H9 (cell line): Measurements from ENCODE around the gene PLEKHO2. TPM values are rescaled to one million over a fixed set of nuclear protein-coding genes. Genes with fewer than 3 reads are reported as not detected.

Source experiments
- DNase-seq: peaks from one replicate; pipeline ENCODE4 v3.0.0-alpha.2; 2017
- H2AFZ ChIP-seq: one replicate; pipeline ENCODE4 v1.6.1; 2013; ENCODE audit warnings: mild to moderate bottlenecking, low read length, control low read depth, moderate library complexity
- H2AK5ac ChIP-seq: 2 replicates; pipeline ENCODE4 v1.6.1; 2013; ENCODE audit warnings: low read length, control low read depth, mixed read lengths; ENCODE audit not compliant: insufficient read length
- H2BK120ac ChIP-seq: one replicate; pipeline ENCODE4 v1.6.1; 2013; ENCODE audit warnings: low read depth, mild to moderate bottlenecking, low read length, control low read depth, inconsistent platforms; ENCODE audit not compliant: poor library complexity, severe bottlenecking
- H2BK12ac ChIP-seq: 2 replicates; pipeline ENCODE4 v1.6.1; 2013; ENCODE audit warnings: low read length, control low read depth, mixed read lengths, low read depth; ENCODE audit not compliant: insufficient read length
- H2BK15ac ChIP-seq: 2 replicates; pipeline ENCODE4 v1.6.1; 2013; ENCODE audit warnings: low read depth, low read length, control low read depth
- H2BK20ac ChIP-seq: one replicate; pipeline ENCODE4 v1.6.1; 2013; ENCODE audit warnings: low read depth, mild to moderate bottlenecking, low read length, control low read depth, inconsistent platforms; ENCODE audit not compliant: poor library complexity, severe bottlenecking
- H2BK5ac ChIP-seq: 2 replicates; pipeline ENCODE4 v1.6.1; 2013; ENCODE audit warnings: low read length, control low read depth, mixed read lengths; ENCODE audit not compliant: insufficient read length
- H3K14ac ChIP-seq: 2 replicates; pipeline ENCODE4 v1.6.1; 2013; ENCODE audit warnings: low read length, control low read depth; ENCODE audit not compliant: insufficient read depth
- H3K18ac ChIP-seq: 2 replicates; pipeline ENCODE4 v1.6.1; 2013; ENCODE audit warnings: low read depth, mild to moderate bottlenecking, mixed read lengths, low read length, control low read depth; ENCODE audit not compliant: insufficient read length
- H3K23ac ChIP-seq: 2 replicates; pipeline ENCODE4 v1.6.1; 2013; ENCODE audit warnings: low read length, control low read depth, mixed read lengths, low read depth; ENCODE audit not compliant: insufficient read length
- H3K23me2 ChIP-seq: 2 replicates; pipeline ENCODE4 v1.6.1; 2013; ENCODE audit warnings: low read depth, mild to moderate bottlenecking, mixed read lengths, low read length, control low read depth; ENCODE audit not compliant: insufficient read length, poor library complexity, severe bottlenecking
- H3K27ac ChIP-seq: 2 replicates; pipeline ENCODE4 v1.5.1; 2013; ENCODE audit warnings: low read length, control low read depth, mixed read lengths, low read depth; ENCODE audit not compliant: insufficient read length
- H3K27me3 ChIP-seq: 2 replicates; pipeline ENCODE4 v1.6.1; 2013; ENCODE audit warnings: low read length, control low read depth, inconsistent platforms; ENCODE audit not compliant: insufficient read depth
- H3K4ac ChIP-seq: 2 replicates; pipeline ENCODE4 v1.6.1; 2013; ENCODE audit warnings: low read depth, mild to moderate bottlenecking, control low read depth, inconsistent platforms, low read length, moderate library complexity
- H3K4me1 ChIP-seq: 2 replicates; pipeline ENCODE4 v1.6.1; 2013; ENCODE audit warnings: low read length, control low read depth, inconsistent platforms; ENCODE audit not compliant: insufficient read depth
- H3K4me2 ChIP-seq: 2 replicates; pipeline ENCODE4 v1.6.1; 2013; ENCODE audit warnings: low read length, control low read depth, mixed read lengths; ENCODE audit not compliant: insufficient read length, insufficient read depth
- H3K56ac ChIP-seq: 2 replicates; pipeline ENCODE4 v1.6.1; 2013; ENCODE audit warnings: low read depth, mild to moderate bottlenecking, mixed read lengths, low read length, control low read depth; ENCODE audit not compliant: insufficient read length
- H3K79me1 ChIP-seq: 2 replicates; pipeline ENCODE4 v1.6.1; 2013; ENCODE audit warnings: low read depth, mild to moderate bottlenecking, moderate library complexity, low read length, control low read depth, inconsistent platforms; ENCODE audit not compliant: insufficient read depth, poor library complexity, severe bottlenecking
- H3K79me2 ChIP-seq: 2 replicates; pipeline ENCODE4 v1.6.1; 2013; ENCODE audit warnings: low read length, control low read depth, inconsistent platforms; ENCODE audit not compliant: insufficient read depth
- H3K9ac ChIP-seq: 2 replicates; pipeline ENCODE4 v1.6.1; 2013; ENCODE audit warnings: low read length, control low read depth, mixed read lengths; ENCODE audit not compliant: insufficient read length; ENCODE audit errors: extremely low read depth
- H3K9me3 ChIP-seq: one replicate; pipeline ENCODE4 v1.6.1; 2013; ENCODE audit warnings: low read depth, low read length, inconsistent platforms; ENCODE audit not compliant: control insufficient read depth
- H3T11ph ChIP-seq: one replicate; pipeline ENCODE4 v1.6.1; 2013; ENCODE audit warnings: mild to moderate bottlenecking, low read length, control low read depth, inconsistent platforms
- H4K20me1 ChIP-seq: one replicate; pipeline ENCODE4 v1.6.1; 2013; ENCODE audit not compliant: control insufficient read depth, insufficient read length, insufficient read depth
- H4K5ac ChIP-seq: 2 replicates; pipeline ENCODE4 v1.6.1; 2013; ENCODE audit warnings: low read depth, mild to moderate bottlenecking, mixed read lengths, low read length, control low read depth; ENCODE audit not compliant: insufficient read length
- H4K8ac ChIP-seq: replicated peaks from 2 replicates; pipeline ENCODE4 v1.6.1; 2013; ENCODE audit warnings: low read length, control low read depth, mixed read lengths, low read depth; ENCODE audit not compliant: insufficient read length
- H4K91ac ChIP-seq: 2 replicates; pipeline ENCODE4 v1.6.1; 2013; ENCODE audit warnings: low read depth, mild to moderate bottlenecking, moderate library complexity, mixed read lengths, low read length, control low read depth; ENCODE audit not compliant: insufficient read length
- H3K27ac Mint-ChIP-seq, 3 experiments: 2 replicates in 2 of 3; 3 replicates in 1 of 3; pipeline ENCODE4 v1.8.0; 2020 to 2021; ENCODE audit warnings: mixed read lengths in 3 of 3, mild to moderate bottlenecking in 1 of 3, moderate library complexity in 1 of 3
- H3K27me3 Mint-ChIP-seq: 2 replicates; pipeline ENCODE4 v1.8.0; 2021; ENCODE audit warnings: low read depth, mild to moderate bottlenecking, moderate library complexity, mixed read lengths
- H3K36me3 Mint-ChIP-seq, 3 experiments: 2 replicates in 2 of 3; 3 replicates in 1 of 3; pipeline ENCODE4 v1.8.0; 2020 to 2021; ENCODE audit warnings: low read depth in 3 of 3, mixed read lengths in 3 of 3; ENCODE audit not compliant: insufficient read depth in 1 of 3
- H3K4me1 Mint-ChIP-seq, 2 experiments: 2 replicates each; pipeline ENCODE4 v1.8.0; 2020; ENCODE audit warnings: mixed read lengths in 2 of 2
- H3K4me3 Mint-ChIP-seq, 2 experiments: 2 replicates in 1 of 2; 3 replicates in 1 of 2; pipeline ENCODE4 v1.8.0; 2020 to 2021; ENCODE audit warnings: mild to moderate bottlenecking in 2 of 2, mixed read lengths in 2 of 2, moderate library complexity in 1 of 2
- H3K9me3 Mint-ChIP-seq, 2 experiments: 2 replicates in 1 of 2; 3 replicates in 1 of 2; pipeline ENCODE4 v1.8.0; 2020; ENCODE audit warnings: mild to moderate bottlenecking in 2 of 2, mixed read lengths in 2 of 2, moderate library complexity in 1 of 2
- WGBS: extraction: QIAGEN DNeasy Blood & Tissue Kit; methylation state at CpG from one replicate; pipeline ENCODE4 v1.1.7; 2013; ENCODE audit warnings: missing lambda C conversion rate, low lambda C conversion rate, mixed read lengths; ENCODE audit not compliant: insufficient read length; ENCODE audit errors: extremely low coverage; 5-methylcytosine and 5-hydroxymethylcytosine counted together
- total RNA-seq: library from RNA; stranded (reverse); gene quantifications from 2 replicates; pipeline ENCODE4 v1.2.1, GENCODE V29; 2021
- TF ChIP-seq, protein P1 (sequence below): fragments of 200-600 bp; sonication (generic); conservative IDR thresholded peaks from 3 replicates; pipeline ENCODE4 v1.8.0; 2021; ENCODE audit warnings: antibody characterized with exemption, mild to moderate bottlenecking

PLEKHO2 gene
- total RNA-seq, 1 experiment from 2014 or later, result 18.1 TPM

GRCh38 chr15:64850778-64851502 lies 9.2 kb downstream of the PLEKHO2 start:
- WGBS, result no CpG with 5 or more reads among the region's 4 CpGs
- Histone ChIP-seq H2AK5ac (no peak overlapping the region), H3K14ac (no peak overlapping the region), H3K18ac (no peak overlapping the region), H3K56ac (no peak overlapping the region), H4K5ac (no peak overlapping the region), H2BK12ac (no peak overlapping the region), H3K4ac (no peak overlapping the region), H3K9me3 (no peaks in the 10 kb centered on the region), H3K27me3 (no peaks in the 10 kb centered on the region), H2AFZ (no peak overlapping the region), H3K23me2 (no peaks in the 10 kb centered on the region), H4K91ac (no peak overlapping the region), H3T11ph (no peak overlapping the region), H2BK15ac (no peak overlapping the region), H3K27ac (no peak overlapping the region), H4K20me1 (no peaks in the 10 kb centered on the region), H4K8ac (no peak overlapping the region), H2BK20ac (no peak overlapping the region), H3K79me1 (no peaks in the 10 kb centered on the region), H3K79me2 (peaks cover 3% of the 10 kb centered on the region; the same call in 1 of the 2 replicates), H3K9ac (no peak overlapping the region), H3K4me1 (peaks cover 7% of the 10 kb centered on the region), H3K4me2 (no peak overlapping the region), H3K23ac (no peak overlapping the region), H2BK120ac (no peak overlapping the region), H2BK5ac (no peak overlapping the region)
- DNase-seq, result peak; percentile 26
- no peaks in the 10 kb centered on the region for H3K9me3 Mint-ChIP-seq
- H3K4me1 Mint-ChIP-seq, result peaks cover 28 to 36% of the 10 kb centered on the region in 2 experiments
- TF ChIP-seq, protein P1, sequence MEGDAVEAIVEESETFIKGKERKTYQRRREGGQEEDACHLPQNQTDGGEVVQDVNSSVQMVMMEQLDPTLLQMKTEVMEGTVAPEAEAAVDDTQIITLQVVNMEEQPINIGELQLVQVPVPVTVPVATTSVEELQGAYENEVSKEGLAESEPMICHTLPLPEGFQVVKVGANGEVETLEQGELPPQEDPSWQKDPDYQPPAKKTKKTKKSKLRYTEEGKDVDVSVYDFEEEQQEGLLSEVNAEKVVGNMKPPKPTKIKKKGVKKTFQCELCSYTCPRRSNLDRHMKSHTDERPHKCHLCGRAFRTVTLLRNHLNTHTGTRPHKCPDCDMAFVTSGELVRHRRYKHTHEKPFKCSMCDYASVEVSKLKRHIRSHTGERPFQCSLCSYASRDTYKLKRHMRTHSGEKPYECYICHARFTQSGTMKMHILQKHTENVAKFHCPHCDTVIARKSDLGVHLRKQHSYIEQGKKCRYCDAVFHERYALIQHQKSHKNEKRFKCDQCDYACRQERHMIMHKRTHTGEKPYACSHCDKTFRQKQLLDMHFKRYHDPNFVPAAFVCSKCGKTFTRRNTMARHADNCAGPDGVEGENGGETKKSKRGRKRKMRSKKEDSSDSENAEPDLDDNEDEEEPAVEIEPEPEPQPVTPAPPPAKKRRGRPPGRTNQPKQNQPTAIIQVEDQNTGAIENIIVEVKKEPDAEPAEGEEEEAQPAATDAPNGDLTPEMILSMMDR, result no peak
- no peak overlapping the region; a peak in 1 of 5 replicates for H3K4me3 Mint-ChIP-seq
- peak overlapping the region in 2 of 3 experiments; percentile 12 to 45; a peak in 2 of 7 replicates for H3K27ac Mint-ChIP-seq
- H3K36me3 Mint-ChIP-seq, result peaks cover 30 to 59% (median 50%) of the 10 kb centered on the region in 3 experiments; a peak in 6 of 7 replicates
- no peaks in the 10 kb centered on the region for H3K27me3 Mint-ChIP-seq
